Colonic mucosa (tissue), 4 donors: ENCODE data around the gene ARHGEF38. TPM values are rescaled to one million over a fixed set of nuclear protein-coding genes. Genes with fewer than 3 reads are reported as not detected.

Experiments
- DNase-seq: peaks from one replicate; pipeline ENCODE4 v3.0.0-alpha.2; 2020
- H3K27ac ChIP-seq: fragments of 200-600 bp; one replicate; pipeline ENCODE4 v1.8.0; 2021
- H3K27me3 ChIP-seq: fragments of 200-600 bp; one replicate; pipeline ENCODE4 v1.8.0; 2021
- H3K36me3 ChIP-seq: fragments of 200-600 bp; one replicate; pipeline ENCODE4 v1.8.0; 2021
- H3K4me1 ChIP-seq: fragments of 200-600 bp; one replicate; pipeline ENCODE4 v1.8.0; 2021; ENCODE audit warnings: mild to moderate bottlenecking
- H3K4me3 ChIP-seq: fragments of 200-600 bp; one replicate; pipeline ENCODE4 v1.8.0; 2021
- H3K9ac ChIP-seq, 2 donors: one replicate each; pipeline ENCODE4 v1.7.0; 2013; ENCODE audit warnings: control low read depth in 2 of 2, low read depth in 2 of 2, low read length in 2 of 2
- H3K9me3 ChIP-seq: fragments of 200-600 bp; one replicate; pipeline ENCODE4 v1.8.0; 2021
- CTCF ChIP-seq: fragments of 200-600 bp; IDR thresholded peaks from one replicate; pipeline ENCODE4 v1.8.0; 2022; ENCODE audit warnings: antibody characterized with exemption, mild to moderate bottlenecking
- intact Hi-C: fragments of 100-400 bp; cut with DNase I; formaldehyde crosslinking; loops from one replicate; pipeline ENCODE4 v1.14.1; 2022
- total RNA-seq, 2 donors: library from RNA; stranded (reverse); fragmentation: NEBNext Ultra II Directional in 1 of 2; extraction: Animal tissue kit (Norgen Biotek cat#: 25700) in 1 of 2; gene quantifications; one replicate each; pipeline ENCODE4 v1.2.1, GENCODE V29; 2021
- donor health status: healthy.
- donor health status: DM: no; HTN: no; CAD: no.
- donor health status: DM: no; HTN: no; CAD: no.

Gene ARHGEF38
- total RNA-seq, 2 donors from 2014 or later: 14.4 to 14.8 TPM

GRCh38 chr4:105662935-105663675, 110.7 kb downstream of the ARHGEF38 start:
- H3K9me3 ChIP-seq: no peaks in the 10 kb centered on the region
- H3K4me1 ChIP-seq: no peaks in the 10 kb centered on the region
- no peak for DNase-seq
- no peaks in the 10 kb centered on the region for H3K27me3 ChIP-seq
- no peak overlapping the region for H3K4me3 ChIP-seq
- H3K9ac ChIP-seq: no peak overlapping the region
- no peaks in the 10 kb centered on the region for H3K36me3 ChIP-seq
- no peak for TF ChIP-seq CTCF
- intact Hi-C loops: no loop called here
- no peak overlapping the region for H3K27ac ChIP-seq

- H3K27ac ChIP-seq: no peak overlapping the region
- intact Hi-C loops: no loop called here
- H3K4me1 ChIP-seq: no peaks in the 10 kb centered on the region
- TF ChIP-seq CTCF: no peak
- no peaks in the 10 kb centered on the region for H3K27me3 ChIP-seq
- no peak overlapping the region for H3K9ac ChIP-seq
- no peak for DNase-seq
- no peaks in the 10 kb centered on the region for H3K36me3 ChIP-seq
- H3K4me3 ChIP-seq: no peak overlapping the region
- no peaks in the 10 kb centered on the region for H3K9me3 ChIP-seq
Observed at GRCh38 chr4:105666693-105667092, 114.3 kb downstream of the ARHGEF38 start.

- H3K4me1 ChIP-seq: no peaks in the 10 kb centered on the region
- no peak overlapping the region for H3K9ac ChIP-seq
- H3K36me3 ChIP-seq: no peaks in the 10 kb centered on the region
- no peaks in the 10 kb centered on the region for H3K27me3 ChIP-seq
- H3K4me3 ChIP-seq: no peak overlapping the region
- no peak for TF ChIP-seq CTCF
- H3K9me3 ChIP-seq: no peaks in the 10 kb centered on the region
- no peak for DNase-seq
- intact Hi-C loops: loop anchor here (10.0 kb wide), 1 partner anchor 146 kb away; no protein-coding TSS in a partner anchor
- no peak overlapping the region for H3K27ac ChIP-seq
Observed at GRCh38 chr4:105670684-105671083, 118.3 kb downstream of the ARHGEF38 start.

GRCh38 chr4:105671301-105671700, 118.9 kb downstream of the ARHGEF38 start:
- H3K27ac ChIP-seq: no peak overlapping the region
- no peak for TF ChIP-seq CTCF
- DNase-seq: no peak
- no peak overlapping the region for H3K4me3 ChIP-seq
- H3K36me3 ChIP-seq: no peaks in the 10 kb centered on the region
- H3K9ac ChIP-seq: no peak overlapping the region
- intact Hi-C loops: loop anchor here (10.0 kb wide), 1 partner anchor 146 kb away; no protein-coding TSS in a partner anchor
- no peaks in the 10 kb centered on the region for H3K9me3 ChIP-seq
- no peaks in the 10 kb centered on the region for H3K4me1 ChIP-seq
- H3K27me3 ChIP-seq: no peaks in the 10 kb centered on the region

GRCh38 chr4:105674011-105674410, 121.6 kb downstream of the ARHGEF38 start:
- TF ChIP-seq CTCF: no peak
- H3K4me1 ChIP-seq: no peaks in the 10 kb centered on the region
- H3K9me3 ChIP-seq: no peaks in the 10 kb centered on the region
- H3K4me3 ChIP-seq: no peak overlapping the region
- H3K27ac ChIP-seq: no peak overlapping the region
- H3K9ac ChIP-seq: no peak overlapping the region
- intact Hi-C loops: loop anchor here (10.0 kb wide), 1 partner anchor 149 kb away; no protein-coding TSS in a partner anchor
- DNase-seq: no peak
- H3K36me3 ChIP-seq: no peaks in the 10 kb centered on the region
- H3K27me3 ChIP-seq: no peaks in the 10 kb centered on the region
